D721Med (cell line): ENCODE data around the gene GRK3.

Source experiments
- DNase-seq: peaks from one replicate; pipeline ENCODE4 v3.0.0; 2011; ENCODE audit warnings: low spot score; ENCODE audit not compliant: insufficient read length
- FAIRE-seq: peaks from 2 replicates; lab custom pipeline; 2011; peaks lifted over from hg19 to GRCh38; lab: Jason Lieb, UNC
- TF ChIP-seq, protein P1 (sequence below): IDR thresholded peaks from 2 replicates; pipeline ENCODE4 v1.5.1; 2012; ENCODE audit warnings: mild to moderate bottlenecking, control low read depth; ENCODE audit not compliant: insufficient read depth; ENCODE audit errors: missing control alignments

The GRK3 gene

GRCh38 chr22:25777870-25778269, 213.4 kb downstream of the GRK3 start:
- FAIRE-seq, result no peak
- TF ChIP-seq, protein P1, sequence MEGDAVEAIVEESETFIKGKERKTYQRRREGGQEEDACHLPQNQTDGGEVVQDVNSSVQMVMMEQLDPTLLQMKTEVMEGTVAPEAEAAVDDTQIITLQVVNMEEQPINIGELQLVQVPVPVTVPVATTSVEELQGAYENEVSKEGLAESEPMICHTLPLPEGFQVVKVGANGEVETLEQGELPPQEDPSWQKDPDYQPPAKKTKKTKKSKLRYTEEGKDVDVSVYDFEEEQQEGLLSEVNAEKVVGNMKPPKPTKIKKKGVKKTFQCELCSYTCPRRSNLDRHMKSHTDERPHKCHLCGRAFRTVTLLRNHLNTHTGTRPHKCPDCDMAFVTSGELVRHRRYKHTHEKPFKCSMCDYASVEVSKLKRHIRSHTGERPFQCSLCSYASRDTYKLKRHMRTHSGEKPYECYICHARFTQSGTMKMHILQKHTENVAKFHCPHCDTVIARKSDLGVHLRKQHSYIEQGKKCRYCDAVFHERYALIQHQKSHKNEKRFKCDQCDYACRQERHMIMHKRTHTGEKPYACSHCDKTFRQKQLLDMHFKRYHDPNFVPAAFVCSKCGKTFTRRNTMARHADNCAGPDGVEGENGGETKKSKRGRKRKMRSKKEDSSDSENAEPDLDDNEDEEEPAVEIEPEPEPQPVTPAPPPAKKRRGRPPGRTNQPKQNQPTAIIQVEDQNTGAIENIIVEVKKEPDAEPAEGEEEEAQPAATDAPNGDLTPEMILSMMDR, result peak; percentile 29
- no peak for DNase-seq
